Liver (tissue), 3 donors: ENCODE results near the gene CFAP99.

ENCODE experiments used
- GABPA ChIP-seq, 2 donors: IDR thresholded peaks in 1 of 2; conservative IDR thresholded peaks in 1 of 2; 2 replicates each; pipeline ENCODE4 v1.6.1; 2016; ENCODE audit warnings: antibody characterized with exemption in 2 of 2, mild to moderate bottlenecking in 1 of 2, moderate library complexity in 1 of 2
- HNF4A ChIP-seq, 2 donors: conservative IDR thresholded peaks; 2 replicates each; pipeline ENCODE4 v1.6.1; 2016; ENCODE audit warnings: antibody characterized with exemption in 2 of 2, mild to moderate bottlenecking in 2 of 2
- JUND ChIP-seq, 2 donors: IDR thresholded peaks; 2 replicates each; pipeline ENCODE4 v1.6.1; 2016; ENCODE audit warnings: antibody characterized with exemption in 2 of 2
- MAX ChIP-seq: IDR thresholded peaks from 2 replicates; pipeline ENCODE4 v1.6.1; 2016; ENCODE audit warnings: antibody characterized with exemption
- RAD21 ChIP-seq, 2 donors: IDR thresholded peaks; 2 replicates each; pipeline ENCODE4 v1.6.1; 2016; ENCODE audit warnings: antibody characterized with exemption in 2 of 2, mild to moderate bottlenecking in 2 of 2
- RXRA ChIP-seq, 2 donors: IDR thresholded peaks; 2 replicates each; pipeline ENCODE4 v1.6.1; 2017 to 2018; ENCODE audit warnings: antibody characterized with exemption in 2 of 2, mild to moderate bottlenecking in 1 of 2
- SP1 ChIP-seq: IDR thresholded peaks from 2 replicates; pipeline ENCODE4 v1.6.1; 2018; ENCODE audit warnings: antibody characterized with exemption, mild to moderate bottlenecking
- YY1 ChIP-seq: IDR thresholded peaks from 2 replicates; pipeline ENCODE4 v1.6.1; 2016; ENCODE audit warnings: antibody characterized with exemption, mild to moderate bottlenecking
- TF ChIP-seq, protein P1 (sequence below): fragments of 150-350 bp; IDR thresholded peaks from 2 replicates; pipeline ENCODE4 v1.5.1; 2017; ENCODE audit warnings: improper control_type of control experiment, low read depth, low read length; ENCODE audit not compliant: missing input control
- TF ChIP-seq, protein P2 (sequence below): IDR thresholded peaks from 2 replicates; pipeline ENCODE4 v1.6.1; 2016; ENCODE audit warnings: antibody characterized with exemption
- TF ChIP-seq, protein P3 (sequence below): IDR thresholded peaks from 2 replicates; pipeline ENCODE4 v1.6.1; 2016; ENCODE audit warnings: antibody characterized with exemption, mild to moderate bottlenecking
- donor health status: healthy.
- donor health status: healthy.

DNA sequence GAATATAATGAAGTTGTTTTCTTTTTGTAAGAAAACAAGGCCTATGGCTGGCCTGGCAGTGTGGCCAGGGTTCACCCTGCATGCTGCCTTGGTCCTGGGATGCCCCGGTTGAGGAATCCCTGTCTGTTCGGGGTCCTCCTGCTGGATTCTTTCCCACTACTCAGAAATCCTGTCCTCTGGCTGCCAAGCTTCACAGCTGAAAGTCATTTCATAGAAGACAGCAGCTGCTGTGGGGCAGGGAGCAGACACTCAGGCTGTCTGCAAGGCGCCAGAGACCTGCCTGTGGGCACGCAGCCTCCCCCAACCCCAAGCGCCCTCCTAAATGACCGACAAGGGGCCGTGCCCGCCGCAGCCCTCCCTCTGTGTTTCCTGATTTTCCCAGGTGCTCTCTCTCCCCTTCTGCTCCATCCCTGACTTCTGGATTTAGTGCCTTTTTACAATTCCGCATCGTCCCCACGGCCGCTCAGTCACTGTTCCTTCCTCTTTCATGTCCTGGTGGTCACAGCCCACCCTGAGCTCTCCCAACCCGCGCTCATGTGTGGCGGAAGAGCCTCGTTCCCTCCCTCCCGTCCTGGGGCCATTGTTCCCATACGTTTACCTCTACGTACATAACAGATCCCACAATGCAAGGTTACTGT lies 27.9 kb upstream of the CFAP99 start:
- TF ChIP-seq, protein P1, sequence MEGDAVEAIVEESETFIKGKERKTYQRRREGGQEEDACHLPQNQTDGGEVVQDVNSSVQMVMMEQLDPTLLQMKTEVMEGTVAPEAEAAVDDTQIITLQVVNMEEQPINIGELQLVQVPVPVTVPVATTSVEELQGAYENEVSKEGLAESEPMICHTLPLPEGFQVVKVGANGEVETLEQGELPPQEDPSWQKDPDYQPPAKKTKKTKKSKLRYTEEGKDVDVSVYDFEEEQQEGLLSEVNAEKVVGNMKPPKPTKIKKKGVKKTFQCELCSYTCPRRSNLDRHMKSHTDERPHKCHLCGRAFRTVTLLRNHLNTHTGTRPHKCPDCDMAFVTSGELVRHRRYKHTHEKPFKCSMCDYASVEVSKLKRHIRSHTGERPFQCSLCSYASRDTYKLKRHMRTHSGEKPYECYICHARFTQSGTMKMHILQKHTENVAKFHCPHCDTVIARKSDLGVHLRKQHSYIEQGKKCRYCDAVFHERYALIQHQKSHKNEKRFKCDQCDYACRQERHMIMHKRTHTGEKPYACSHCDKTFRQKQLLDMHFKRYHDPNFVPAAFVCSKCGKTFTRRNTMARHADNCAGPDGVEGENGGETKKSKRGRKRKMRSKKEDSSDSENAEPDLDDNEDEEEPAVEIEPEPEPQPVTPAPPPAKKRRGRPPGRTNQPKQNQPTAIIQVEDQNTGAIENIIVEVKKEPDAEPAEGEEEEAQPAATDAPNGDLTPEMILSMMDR, result no peak
- TF ChIP-seq RAD21 (IDR thresholded peaks at IDR 0.05) (no peak), HNF4A (conservative IDR thresholded peaks at IDR 0.05) (no peak), SP1 (no peak), RXRA (IDR thresholded peaks at IDR 0.05) (no peak), GABPA (IDR thresholded peaks at IDR 0.05 in 1 of 2, conservative IDR thresholded peaks at IDR 0.05 in 1 of 2) (no peak), MAX (no peak), JUND (IDR thresholded peaks at IDR 0.05) (no peak), YY1 (no peak)
- TF ChIP-seq, protein P2, sequence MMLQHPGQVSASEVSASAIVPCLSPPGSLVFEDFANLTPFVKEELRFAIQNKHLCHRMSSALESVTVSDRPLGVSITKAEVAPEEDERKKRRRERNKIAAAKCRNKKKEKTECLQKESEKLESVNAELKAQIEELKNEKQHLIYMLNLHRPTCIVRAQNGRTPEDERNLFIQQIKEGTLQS, result no peak
- TF ChIP-seq, protein P3, sequence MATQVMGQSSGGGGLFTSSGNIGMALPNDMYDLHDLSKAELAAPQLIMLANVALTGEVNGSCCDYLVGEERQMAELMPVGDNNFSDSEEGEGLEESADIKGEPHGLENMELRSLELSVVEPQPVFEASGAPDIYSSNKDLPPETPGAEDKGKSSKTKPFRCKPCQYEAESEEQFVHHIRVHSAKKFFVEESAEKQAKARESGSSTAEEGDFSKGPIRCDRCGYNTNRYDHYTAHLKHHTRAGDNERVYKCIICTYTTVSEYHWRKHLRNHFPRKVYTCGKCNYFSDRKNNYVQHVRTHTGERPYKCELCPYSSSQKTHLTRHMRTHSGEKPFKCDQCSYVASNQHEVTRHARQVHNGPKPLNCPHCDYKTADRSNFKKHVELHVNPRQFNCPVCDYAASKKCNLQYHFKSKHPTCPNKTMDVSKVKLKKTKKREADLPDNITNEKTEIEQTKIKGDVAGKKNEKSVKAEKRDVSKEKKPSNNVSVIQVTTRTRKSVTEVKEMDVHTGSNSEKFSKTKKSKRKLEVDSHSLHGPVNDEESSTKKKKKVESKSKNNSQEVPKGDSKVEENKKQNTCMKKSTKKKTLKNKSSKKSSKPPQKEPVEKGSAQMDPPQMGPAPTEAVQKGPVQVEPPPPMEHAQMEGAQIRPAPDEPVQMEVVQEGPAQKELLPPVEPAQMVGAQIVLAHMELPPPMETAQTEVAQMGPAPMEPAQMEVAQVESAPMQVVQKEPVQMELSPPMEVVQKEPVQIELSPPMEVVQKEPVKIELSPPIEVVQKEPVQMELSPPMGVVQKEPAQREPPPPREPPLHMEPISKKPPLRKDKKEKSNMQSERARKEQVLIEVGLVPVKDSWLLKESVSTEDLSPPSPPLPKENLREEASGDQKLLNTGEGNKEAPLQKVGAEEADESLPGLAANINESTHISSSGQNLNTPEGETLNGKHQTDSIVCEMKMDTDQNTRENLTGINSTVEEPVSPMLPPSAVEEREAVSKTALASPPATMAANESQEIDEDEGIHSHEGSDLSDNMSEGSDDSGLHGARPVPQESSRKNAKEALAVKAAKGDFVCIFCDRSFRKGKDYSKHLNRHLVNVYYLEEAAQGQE, result no peak
